GM18519 (cell line): Measurements from ENCODE around the gene FIGNL1.

Experiments used
- ATAC-seq: cut with Tn5 transposase; IDR thresholded peaks from one replicate; pipeline ENCODE4 v1.9.1; 2021; ENCODE audit warnings: mild to moderate bottlenecking, moderate library complexity; ENCODE audit not compliant: unreplicated experiment, low FRiP score

The FIGNL1 gene

DNA sequence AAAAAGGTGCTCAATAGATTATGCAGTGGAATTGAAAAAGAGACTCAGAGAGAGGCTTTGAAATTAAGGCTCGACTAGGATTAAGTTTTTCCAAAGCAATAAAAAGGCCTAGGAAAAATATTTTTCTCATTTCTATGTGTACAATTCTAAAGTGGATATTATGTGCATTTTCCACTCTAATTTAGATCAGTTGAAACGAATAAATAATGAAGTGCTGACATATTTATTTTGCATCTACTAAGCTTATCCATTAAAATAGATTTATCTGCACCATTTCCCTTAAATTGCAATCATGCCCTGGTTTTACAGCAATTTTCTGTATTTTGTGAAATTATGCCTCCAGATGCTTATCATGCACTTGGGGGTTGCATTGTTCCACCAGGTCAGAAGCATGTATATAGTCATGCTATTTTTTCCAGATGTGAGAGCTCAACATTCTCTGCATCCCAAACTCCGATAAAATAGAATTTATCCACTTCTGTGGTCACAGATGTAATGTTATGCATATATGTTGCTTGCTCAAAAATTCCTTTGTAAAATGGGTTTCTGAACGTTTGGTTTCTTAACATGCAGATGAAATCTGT, 18.3 kb downstream of the FIGNL1 start:
- ATAC-seq: no peak

DNA sequence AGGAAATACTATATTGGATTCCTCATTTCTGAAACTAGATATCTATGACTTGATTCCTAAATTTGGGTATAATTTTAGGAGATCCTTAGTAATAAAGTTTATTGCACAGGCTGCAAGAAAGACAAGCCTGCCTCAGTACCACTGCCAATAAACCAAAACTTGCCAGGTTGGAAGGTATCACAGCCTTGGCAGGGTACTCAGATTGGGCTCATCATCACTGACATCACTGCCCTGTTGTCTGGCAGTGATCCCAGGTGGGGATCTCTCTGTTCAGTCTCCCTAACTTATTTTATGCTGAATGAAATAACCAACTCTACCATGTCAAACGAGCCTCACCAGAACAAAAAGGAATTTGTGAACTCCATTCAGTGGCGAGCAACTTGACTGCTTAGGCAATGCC, 18.8 kb downstream of the FIGNL1 start:
- ATAC-seq: no peak

GRCh38 chr7:50428911-50429310, 21.2 kb downstream of the FIGNL1 start:
- ATAC-seq: no peak

GRCh38 chr7:50427518-50427917, 22.6 kb downstream of the FIGNL1 start:
- no peak for ATAC-seq

DNA sequence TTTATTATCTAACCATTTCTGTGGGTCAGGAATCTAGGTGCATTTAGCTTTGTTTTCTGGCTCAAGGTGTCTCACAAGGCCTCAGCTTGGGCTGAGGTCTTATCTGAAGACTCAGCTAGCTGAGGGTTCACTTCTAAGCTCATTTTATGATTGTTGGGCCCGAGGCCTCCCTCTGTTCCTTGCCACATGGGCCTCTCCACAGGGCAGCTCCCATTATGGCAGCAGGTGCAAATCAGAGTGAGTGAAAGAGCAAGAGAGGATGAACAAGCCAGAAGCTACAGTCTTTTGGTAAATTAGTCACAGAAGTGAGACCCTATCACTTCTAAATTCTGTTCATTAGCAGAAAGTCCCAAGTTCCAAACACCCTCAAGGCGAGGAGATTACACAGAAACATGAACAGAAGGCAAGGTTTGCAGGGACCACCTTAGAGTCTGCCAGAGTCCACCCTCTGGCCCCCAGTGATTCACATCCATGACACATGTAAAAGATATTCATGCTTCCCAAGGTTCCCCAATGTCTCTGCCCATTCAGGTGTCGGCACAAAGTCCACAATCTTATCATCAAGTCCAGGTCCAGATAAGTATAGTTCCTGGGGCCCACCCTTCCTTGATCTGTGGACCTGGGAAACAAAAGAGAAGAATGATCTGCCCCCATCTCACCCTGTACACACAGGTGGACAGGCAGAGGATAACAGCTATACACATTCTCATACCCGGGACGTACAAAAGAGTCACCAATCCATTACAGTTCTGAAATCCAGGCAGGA, 23.7 kb downstream of the FIGNL1 start:
- ATAC-seq: no peak

- ATAC-seq: no peak
These were observed 24.8 kb downstream of the FIGNL1 start for GRCh38 chr7:50425318-50425717.

DNA sequence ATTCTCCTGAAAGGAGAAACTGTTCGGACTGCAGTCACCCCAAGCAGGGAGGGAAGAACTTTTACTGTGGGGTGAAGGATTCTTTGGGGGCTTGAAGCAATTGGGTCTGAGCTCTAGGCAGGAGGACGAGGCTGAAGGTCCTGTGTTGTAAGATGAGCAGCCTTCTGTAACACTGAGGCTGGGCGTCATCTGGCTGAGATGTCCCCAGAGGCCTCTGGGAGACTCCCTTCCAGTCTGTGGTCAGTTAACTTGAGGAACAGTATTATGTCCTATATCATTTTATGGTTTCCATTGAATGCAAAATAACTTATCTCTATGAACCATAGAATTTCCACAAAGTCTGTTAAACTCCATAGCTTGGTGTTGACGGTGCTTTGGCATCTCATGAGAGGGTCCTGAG, 26.3 kb downstream of the FIGNL1 start:
- no peak for ATAC-seq

- ATAC-seq: no peak
These were observed 27.3 kb downstream of the FIGNL1 start for GRCh38 chr7:50422858-50423257.

DNA sequence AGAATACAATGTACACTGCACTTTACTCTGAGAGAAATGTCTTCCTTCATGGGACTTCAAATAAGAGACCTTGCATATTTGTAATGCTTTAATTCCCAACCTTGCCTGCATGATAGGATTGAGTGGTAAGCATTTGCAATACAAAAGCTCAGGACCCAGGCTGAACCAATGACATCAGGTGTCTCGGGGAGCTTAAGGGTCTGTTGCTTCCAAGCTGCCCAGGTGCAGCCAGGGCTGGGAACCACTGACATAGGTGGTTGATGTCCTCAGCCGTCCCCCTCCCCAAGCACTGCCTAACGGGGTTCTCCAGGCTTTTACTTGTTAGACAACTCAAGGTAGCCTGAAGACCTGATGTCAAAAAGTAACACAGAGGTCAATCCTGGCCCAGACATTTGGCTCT, 29.1 kb downstream of the FIGNL1 start:
- ATAC-seq: no peak

DNA sequence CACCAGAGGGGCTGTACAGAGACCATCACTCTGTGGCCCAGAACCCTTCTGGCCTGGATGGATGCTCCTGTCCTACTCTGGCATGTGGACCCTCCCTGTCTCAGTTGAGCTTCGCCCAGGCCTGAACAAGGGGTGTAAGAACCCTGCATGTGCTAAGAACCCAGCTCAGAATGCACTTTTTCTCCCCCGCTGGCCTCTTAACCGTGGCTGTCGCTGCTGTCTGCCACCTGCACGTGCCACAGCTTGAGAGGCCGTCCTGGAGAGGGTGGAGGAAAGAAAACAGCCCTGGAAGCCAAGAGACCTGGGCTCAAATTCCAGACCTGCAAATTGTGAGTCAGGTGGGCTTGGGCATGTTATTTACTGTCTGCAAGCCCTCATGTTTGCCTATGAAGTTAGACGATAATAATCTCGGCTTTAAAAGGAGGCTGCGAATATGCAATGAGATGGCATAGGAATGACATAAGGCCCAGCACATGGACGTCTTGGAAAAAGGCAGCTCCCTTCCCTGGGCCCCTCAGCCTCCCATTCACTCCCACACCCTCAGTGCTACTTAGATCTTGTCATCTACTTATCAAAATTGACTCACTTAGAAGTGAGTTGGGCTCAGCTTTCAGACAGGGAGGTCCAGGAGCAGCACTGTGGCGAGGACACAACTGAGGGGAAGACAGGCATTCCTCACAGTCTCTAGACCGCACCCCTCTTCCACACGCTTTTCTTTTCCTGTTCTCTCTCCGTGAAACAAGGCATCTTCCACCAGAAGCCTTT, 31.4 kb downstream of the FIGNL1 start:
- ATAC-seq: no peak

- ATAC-seq: peak; percentile 88
These were observed 32.0 kb downstream of the FIGNL1 start for GRCh38 chr7:50418086-50418515.

GRCh38 chr7:50416527-50417182, 33.5 kb downstream of the FIGNL1 start:
- ATAC-seq: peak; percentile 61

- ATAC-seq: no peak
These were observed 34.2 kb downstream of the FIGNL1 start for GRCh38 chr7:50415844-50416364.

DNA sequence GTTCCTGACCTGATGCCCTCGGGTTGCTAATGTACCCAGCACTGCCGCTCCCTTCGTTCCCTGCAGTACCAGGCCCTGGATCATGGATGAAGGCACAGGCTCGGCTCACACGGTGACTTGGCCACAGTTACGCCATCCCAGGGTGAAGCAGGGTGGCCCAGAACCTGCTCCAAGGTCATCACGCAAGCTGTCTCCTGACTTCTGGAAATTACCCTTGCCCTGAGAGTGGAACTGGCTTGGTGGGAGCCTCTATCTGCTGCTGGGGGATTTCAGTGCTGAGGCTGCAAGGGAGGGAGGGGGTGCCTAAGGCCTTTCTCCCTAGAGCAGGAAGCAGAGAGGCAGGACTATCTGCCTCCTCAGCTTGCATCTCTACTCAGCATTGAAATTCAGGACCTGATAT, 36.6 kb downstream of the FIGNL1 start:
- ATAC-seq: no peak

- ATAC-seq: no peak
These were observed 37.2 kb downstream of the FIGNL1 start for GRCh38 chr7:50412973-50413372.

- no peak for ATAC-seq
These were observed 38.8 kb downstream of the FIGNL1 start for GRCh38 chr7:50411332-50411731.

GRCh38 chr7:50409856-50410745, 40.0 kb downstream of the FIGNL1 start:
- peak; percentile 48 for ATAC-seq

- ATAC-seq: no peak
These were observed 43.2 kb downstream of the FIGNL1 start for GRCh38 chr7:50406935-50407334.

DNA sequence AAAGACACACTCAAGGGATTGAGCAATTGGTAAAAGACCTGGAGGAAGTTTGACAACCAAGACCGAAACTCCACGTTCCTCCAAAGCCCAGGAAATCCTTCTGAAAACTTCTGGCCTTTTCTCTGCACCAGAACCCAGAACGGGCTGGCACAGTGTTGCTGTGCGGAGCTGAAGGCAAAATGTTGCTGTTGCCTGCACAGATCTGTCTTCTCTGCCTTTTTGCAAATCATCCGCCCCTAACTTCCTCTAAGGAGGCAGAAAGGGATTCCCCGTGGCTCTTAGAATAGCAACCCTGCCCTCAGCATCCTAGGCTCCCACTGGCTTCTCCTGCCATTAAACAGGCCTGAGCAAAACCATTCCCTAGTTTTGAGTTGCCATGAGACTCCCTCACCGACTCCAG, 44.9 kb downstream of the FIGNL1 start:
- no peak for ATAC-seq

DNA sequence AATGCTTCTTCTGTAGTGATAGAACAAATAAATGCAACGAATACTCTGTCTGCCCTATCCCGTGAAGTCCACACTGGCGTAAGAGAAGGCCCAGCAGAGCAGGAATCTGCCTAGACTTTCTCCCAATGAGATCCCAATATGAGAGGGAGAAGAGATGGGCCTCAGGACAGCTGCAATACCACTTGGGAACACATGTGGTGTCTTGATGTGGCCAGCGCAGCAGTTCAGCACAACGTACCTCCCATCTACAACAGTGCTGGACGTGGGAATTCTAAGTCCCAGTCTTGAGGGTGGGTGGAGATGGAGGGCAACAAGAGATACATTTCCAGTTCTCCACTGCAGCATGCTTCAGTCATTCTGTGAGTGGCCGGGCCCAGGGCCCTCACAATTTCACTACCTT, 45.8 kb downstream of the FIGNL1 start:
- no peak for ATAC-seq
